K562 (cell line): ENCODE measurements around the gene KRTAP4-16. TPM values are rescaled to one million over a fixed set of nuclear protein-coding genes. Genes with fewer than 3 reads are reported as not detected.

Experiments used
- ATAC-seq: fragments of 200-7000 bp; cut with Tn5 transposase; 3 replicates; pipeline ENCODE4 v1.9.1; 2020; ENCODE audit warnings: moderate library complexity
- BruUV-seq: library from RNA; stranded (reverse); fragments of 400-500 nt; replicated peaks from 2 replicates; lab custom pipeline; 2021; lab: Mats Ljungman, UMichigan
- CTCF ChIA-PET: fragments of 300-600 bp; formaldehyde crosslinking; extraction: SDS; loops from one replicate; lab custom pipeline; 2021; ENCODE audit warnings: low intra/inter-chr PET ratio; lab: Yijun Ruan, JAX
- POLR2A ChIA-PET: fragments of 300-600, 350-650 bp; sonication (Branson Sonifier 250); formaldehyde crosslinking; extraction: SDS; loops from one replicate; lab custom pipeline; 2021; ENCODE audit warnings: antibody characterized with exemption, inconsistent platforms; lab: Yijun Ruan, JAX
- DNase-seq, 4 experiments: peaks; one replicate each; pipeline versions ENCODE4 v3.0.0 to v3.0.0-alpha.2; 2011 to 2018; ENCODE audit warnings: low spot score in 3 of 4, mixed read lengths in 3 of 4; ENCODE audit errors: extremely low read depth in 1 of 4
- FAIRE-seq: peaks from 2 replicates; lab custom pipeline; 2011; peaks lifted over from hg19 to GRCh38; lab: Jason Lieb, UNC
- H2AFZ ChIP-seq: 2 replicates; pipeline ENCODE4 v1.6.0; 2011; ENCODE audit warnings: low read depth, low read length, control low read depth, inconsistent platforms
- H3K27ac ChIP-seq: fragments of 200-600 bp; 3 replicates; pipeline ENCODE4 v1.8.0; 2011; ENCODE audit warnings: low read depth, mild to moderate bottlenecking, control low read depth, inconsistent platforms, low read length, moderate library complexity, mixed read lengths; ENCODE audit errors: extremely low read depth
- H3K27me3 ChIP-seq, 2 experiments: fragments of 300-600 bp in 1 of 2; 2 replicates in 1 of 2; 3 replicates in 1 of 2; pipeline versions ENCODE4 v1.6.0 to v1.8.0; 2011; ENCODE audit warnings: inconsistent platforms in 2 of 2, low read length in 2 of 2, mild to moderate bottlenecking in 1 of 2, mixed read lengths in 1 of 2, moderate library complexity in 1 of 2; ENCODE audit not compliant: control insufficient read depth in 2 of 2, insufficient read depth in 2 of 2
- H3K36me3 ChIP-seq: fragments of 300-600 bp; 3 replicates; pipeline ENCODE4 v1.8.0; 2011; ENCODE audit warnings: mild to moderate bottlenecking, low read length, inconsistent platforms; ENCODE audit not compliant: control insufficient read depth, insufficient read depth
- H3K4me1 ChIP-seq, 2 experiments: fragments of 200-600 bp in 1 of 2; replicated peaks in 1 of 2; 2 replicates in 1 of 2; 3 replicates in 1 of 2; pipeline versions ENCODE4 v1.5.1 to v1.8.0; 2011; ENCODE audit warnings: inconsistent platforms in 2 of 2, low read length in 2 of 2, mild to moderate bottlenecking in 1 of 2, mixed read lengths in 1 of 2, moderate library complexity in 1 of 2; ENCODE audit not compliant: control insufficient read depth in 2 of 2, insufficient read depth in 2 of 2
- H3K4me2 ChIP-seq: 2 replicates; pipeline ENCODE4 v1.6.1; 2011; ENCODE audit warnings: low read length, control low read depth, inconsistent platforms, mixed read lengths; ENCODE audit not compliant: insufficient read depth
- H3K4me3 ChIP-seq: fragments of 200-600 bp; sonication (generic), shearing (Covaris generic); 2 replicates; pipeline ENCODE4 v1.5.1; 2016; ENCODE audit warnings: control low read depth, inconsistent platforms
- H3K79me2 ChIP-seq: fragments of 200-600 bp; 3 replicates; pipeline ENCODE4 v1.8.0; 2011; ENCODE audit warnings: low read length, inconsistent platforms; ENCODE audit not compliant: control insufficient read depth, insufficient read depth
- H3K9ac ChIP-seq, 2 experiments: 2 replicates each; pipeline versions ENCODE4 v1.6.0 to v1.6.1; 2011; ENCODE audit warnings: low read depth in 2 of 2, low read length in 2 of 2, control low read depth in 1 of 2, inconsistent platforms in 1 of 2, mild to moderate bottlenecking in 1 of 2, mixed read lengths in 1 of 2; ENCODE audit not compliant: insufficient read depth in 1 of 2
- H3K9me1 ChIP-seq: one replicate; pipeline ENCODE4 v1.6.0; 2011; ENCODE audit warnings: inconsistent platforms, mild to moderate bottlenecking, low read length, moderate library complexity; ENCODE audit not compliant: control insufficient read depth, insufficient read depth
- H3K9me3 ChIP-seq: replicated peaks from 2 replicates; pipeline ENCODE4 v1.5.1; 2011; ENCODE audit warnings: low read depth, low read length, inconsistent platforms; ENCODE audit not compliant: control insufficient read depth, insufficient read depth
- H4K20me1 ChIP-seq: replicated peaks from 2 replicates; pipeline ENCODE4 v1.6.1; 2011; ENCODE audit warnings: low read length, inconsistent platforms, mixed read lengths; ENCODE audit not compliant: control insufficient read depth, insufficient read depth
- FUS ChIP-seq: fragments of 200-400 bp; formaldehyde crosslinking; optimal IDR thresholded peaks from 2 replicates; pipeline ENCODE3; 2017; ENCODE audit warnings: low read depth, low read length
- HIVEP1 ChIP-seq: fragments of 250-450 bp; sonication (Bioruptor Pico); IDR thresholded peaks from 2 replicates; pipeline ENCODE4 v1.4.0; 2020; ENCODE audit warnings: mild to moderate bottlenecking
- KAT7 ChIP-seq: sonication (generic); formaldehyde crosslinking; IDR thresholded peaks from 2 replicates; pipeline ENCODE4 v1.8.0; 2022; ENCODE audit warnings: missing genetic modification reagents, mild to moderate bottlenecking, borderline replicate concordance
- KDM1A ChIP-seq, 2 experiments: fragments of 450-650 bp; IDR thresholded peaks; 2 replicates each; pipeline ENCODE4 v1.6.1; 2016; ENCODE audit warnings: mild to moderate bottlenecking in 2 of 2
- PKNOX1 ChIP-seq: fragments of 450-650 bp; IDR thresholded peaks from 2 replicates; pipeline ENCODE4 v1.6.1; 2016
- POLR2AphosphoS5 ChIP-seq: IDR thresholded peaks from 2 replicates; pipeline ENCODE4 v1.6.1; 2011; ENCODE audit warnings: mild to moderate bottlenecking, low read depth, low read length, moderate library complexity; ENCODE audit not compliant: control insufficient read depth, insufficient read depth
- PYGO2 ChIP-seq: fragments of 450-650 bp; IDR thresholded peaks from 2 replicates; pipeline ENCODE4 v1.6.1; 2016; ENCODE audit warnings: mild to moderate bottlenecking, missing genetic modification characterization, moderate library complexity, missing compliant biosample characterization
- RBBP5 ChIP-seq: fragments of 200-600 bp; sonication (generic); IDR thresholded peaks from 2 replicates; pipeline ENCODE4 v1.6.1; 2012; ENCODE audit warnings: borderline replicate concordance, mild to moderate bottlenecking, low read length, control low read depth, inconsistent platforms; ENCODE audit not compliant: insufficient read depth, poor library complexity, severe bottlenecking
- RBFOX2 ChIP-seq: fragments of 200-400 bp; formaldehyde crosslinking; IDR thresholded peaks from 2 replicates; pipeline ENCODE4 v1.6.1; 2017; ENCODE audit warnings: low read depth, mild to moderate bottlenecking, low read length, moderate library complexity
- SP1 ChIP-seq: sonication (generic); formaldehyde crosslinking; IDR thresholded peaks from 2 replicates; pipeline ENCODE4 v1.8.1; 2022; ENCODE audit warnings: mild to moderate bottlenecking, missing genetic modification reagents
- TCF3 ChIP-seq: sonication (generic); formaldehyde crosslinking; IDR thresholded peaks from 2 replicates; pipeline ENCODE4 v1.4.0; 2020; ENCODE audit warnings: mild to moderate bottlenecking, missing genetic modification reagents
- ZBTB49 ChIP-seq: sonication (generic); formaldehyde crosslinking; IDR thresholded peaks from 2 replicates; pipeline ENCODE4 v1.8.0; 2022; ENCODE audit warnings: missing genetic modification reagents, mild to moderate bottlenecking, borderline replicate concordance
- ZNF12 ChIP-seq: sonication (generic); formaldehyde crosslinking; IDR thresholded peaks from 2 replicates; pipeline ENCODE4 v1.4.0; 2020; ENCODE audit warnings: mild to moderate bottlenecking, missing genetic modification reagents
- ZNF253 ChIP-seq: fragments of 250-450 bp; sonication (Bioruptor Pico); conservative IDR thresholded peaks from 2 replicates; pipeline ENCODE4 v1.6.1; 2021; ENCODE audit warnings: mild to moderate bottlenecking
- WGBS: fragments of 100-300 bp; shearing (Covaris generic); methylation state at CpG from one replicate; pipeline ENCODE4 v1.1.6; 2016; ENCODE audit warnings: low coverage, mixed read lengths; ENCODE audit not compliant: insufficient coverage; ENCODE audit errors: missing lambda C conversion rate; 5-methylcytosine and 5-hydroxymethylcytosine counted together
- in situ Hi-C: fragments of 300-500 bp; cut with MboI; formaldehyde crosslinking; loops from 4 replicates; pipeline ENCODE4 v1.15.0; 2018; ENCODE audit warnings: inconsistent platforms, mixed read lengths
- intact Hi-C: fragments of 100-400 bp; cut with micrococcal nuclease; formaldehyde crosslinking; loops from 2 replicates; pipeline ENCODE4 v1.14.2; 2022
- polyA plus RNA-seq, 8 experiments: library from polyadenylated mRNA; depleted of rRNA in 4 of 8; stranded (reverse) in 5 of 8; unstranded in 3 of 8; fragments of >200 nt; fragmentation: Nextera tagmentation in 2 of 8; fragmentation: Illumina TruSeq in 1 of 8; extraction: Ambion mirVana in 2 of 8; extraction: Trizol in 1 of 8; gene quantifications; 2 replicates each; pipeline versions ENCODE4 v1.2.1 to v1.2.3, GENCODE V29; 2011 to 2014; ENCODE audit warnings: inconsistent platforms in 1 of 8, missing spikeins in 1 of 8
- total RNA-seq, 7 experiments: library from RNA; depleted of rRNA in 6 of 7; stranded (reverse); fragments of >200 nt in 6 of 7; fragmentation: Illumina TruSeq in 2 of 7; extraction: Trizol in 2 of 7; gene quantifications; 2 replicates each; pipeline versions ENCODE4 v1.2.1 to v1.2.3, GENCODE V29; 2011 to 2021; ENCODE audit warnings: low replicate concordance in 1 of 7
- TF ChIP-seq, protein P1 (sequence below): sonication (generic); formaldehyde crosslinking; IDR thresholded peaks from 2 replicates; pipeline ENCODE4 v1.8.1; 2023; ENCODE audit warnings: mild to moderate bottlenecking, missing genetic modification reagents

Gene KRTAP4-16
- total and polyA plus RNA-seq, 9 of the 15 experiments (the other 6 are each of a cell fraction or from before 2014, with no cell fraction given): not detected

DNA sequence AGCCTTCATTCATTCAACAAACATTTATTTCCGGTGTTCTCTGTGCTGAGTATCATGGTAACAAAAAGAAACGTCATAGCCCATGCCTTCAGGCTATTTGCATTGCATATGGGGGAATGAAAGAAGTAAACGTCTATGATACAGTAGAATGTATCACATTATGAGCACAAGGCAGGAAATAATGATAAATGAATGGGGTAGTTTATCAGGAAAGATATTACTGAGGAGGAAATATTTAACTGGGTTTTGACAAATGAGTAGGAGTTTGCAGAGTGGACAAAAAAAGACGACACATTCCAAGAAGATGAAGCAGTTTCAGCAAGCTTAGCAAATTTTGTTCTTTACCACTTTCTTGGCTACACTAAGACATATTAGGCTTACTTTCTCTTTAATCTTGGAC, 19.4 kb downstream of the KRTAP4-16 start:
- Histone ChIP-seq H3K9ac (no peak overlapping the region), H3K27ac (no peak overlapping the region), H4K20me1 (no peaks in the 10 kb centered on the region), H3K79me2 (no peaks in the 10 kb centered on the region), H2AFZ (no peak overlapping the region), H3K27me3 (no peaks in the 10 kb centered on the region), H3K4me1 (no peaks in the 10 kb centered on the region), H3K9me3 (no peaks in the 10 kb centered on the region), H3K9me1 (no peaks in the 10 kb centered on the region), H3K4me3 (no peak overlapping the region), H3K36me3 (no peaks in the 10 kb centered on the region), H3K4me2 (no peak overlapping the region)
- no peak for DNase-seq
- intact Hi-C loops: no loop called here
- CTCF ChIA-PET: no interaction called here
- no TSS peak for BruUV-seq
- POLR2A ChIA-PET: no interaction called here
- in situ Hi-C loops: no loop called here
- TF ChIP-seq ZNF253 (no peak), FUS (no peak), SP1 (CRISPR knock-in tag) (no peak), PKNOX1 (no peak), ZNF12 (CRISPR knock-in tag) (no peak), ZBTB49 (no peak), RBBP5 (no peak), HIVEP1 (CRISPR knock-in tag) (no peak), TCF3 (CRISPR knock-in tag) (no peak), PYGO2 (tag) (no peak), KAT7 (CRISPR knock-in tag) (no peak), POLR2AphosphoS5 (no peak), RBFOX2 (no peak), KDM1A (IDR thresholded peaks at IDR 0.05) (no peak)
- TF ChIP-seq, protein P1, sequence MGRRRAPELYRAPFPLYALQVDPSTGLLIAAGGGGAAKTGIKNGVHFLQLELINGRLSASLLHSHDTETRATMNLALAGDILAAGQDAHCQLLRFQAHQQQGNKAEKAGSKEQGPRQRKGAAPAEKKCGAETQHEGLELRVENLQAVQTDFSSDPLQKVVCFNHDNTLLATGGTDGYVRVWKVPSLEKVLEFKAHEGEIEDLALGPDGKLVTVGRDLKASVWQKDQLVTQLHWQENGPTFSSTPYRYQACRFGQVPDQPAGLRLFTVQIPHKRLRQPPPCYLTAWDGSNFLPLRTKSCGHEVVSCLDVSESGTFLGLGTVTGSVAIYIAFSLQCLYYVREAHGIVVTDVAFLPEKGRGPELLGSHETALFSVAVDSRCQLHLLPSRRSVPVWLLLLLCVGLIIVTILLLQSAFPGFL (CRISPR knock-in tag): no peak
- ATAC-seq: no peak
- 0% methylated on average over 4 of the region's 4 CpGs for WGBS
- FAIRE-seq: no peak
